Placental epithelial cell (primary cell): Measurements from ENCODE around the gene OR9Q2. TPM values are rescaled to one million over a fixed set of nuclear protein-coding genes. Genes with fewer than 3 reads are reported as not detected.

ENCODE experiments used
- total RNA-seq: library from RNA; depleted of rRNA; stranded (reverse); fragments of >200 nt; gene quantifications from 2 replicates; pipeline ENCODE4 v1.2.3, GENCODE V29; 2012

OR9Q2 gene, protein sequence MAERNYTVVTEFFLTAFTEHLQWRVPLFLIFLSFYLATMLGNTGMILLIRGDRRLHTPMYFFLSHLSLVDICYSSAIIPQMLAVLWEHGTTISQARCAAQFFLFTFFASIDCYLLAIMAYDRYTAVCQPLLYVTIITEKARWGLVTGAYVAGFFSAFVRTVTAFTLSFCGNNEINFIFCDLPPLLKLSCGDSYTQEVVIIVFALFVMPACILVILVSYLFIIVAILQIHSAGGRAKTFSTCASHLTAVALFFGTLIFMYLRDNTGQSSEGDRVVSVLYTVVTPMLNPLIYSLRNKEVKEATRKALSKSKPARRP
- total RNA-seq: not detected in 2 replicates

DNA sequence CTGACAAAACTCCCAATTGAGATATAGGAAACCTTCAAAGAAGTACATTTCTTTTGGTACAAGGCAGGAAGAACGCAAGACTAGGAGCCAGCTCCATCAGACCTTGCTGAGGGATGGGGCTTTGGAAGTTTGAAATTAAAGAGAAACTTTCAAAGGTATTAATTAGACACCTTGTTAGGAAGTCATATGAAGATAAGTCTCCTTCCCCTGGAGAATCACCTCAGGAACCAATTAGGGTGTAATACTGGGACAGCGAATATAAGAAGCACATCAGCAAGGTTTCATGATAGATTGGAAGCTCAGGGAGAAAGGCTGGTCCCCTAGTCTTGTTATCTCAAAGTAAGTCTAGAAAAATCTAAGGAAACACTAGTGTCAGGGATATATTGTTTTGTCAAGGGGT is at the start of gene OR9Q2:
OR9Q2 (plus strand) TSS at position 301 of the 400 bp plus-strand sequence. CDS start 1,421 bp downstream, outside the sequence.

DNA sequence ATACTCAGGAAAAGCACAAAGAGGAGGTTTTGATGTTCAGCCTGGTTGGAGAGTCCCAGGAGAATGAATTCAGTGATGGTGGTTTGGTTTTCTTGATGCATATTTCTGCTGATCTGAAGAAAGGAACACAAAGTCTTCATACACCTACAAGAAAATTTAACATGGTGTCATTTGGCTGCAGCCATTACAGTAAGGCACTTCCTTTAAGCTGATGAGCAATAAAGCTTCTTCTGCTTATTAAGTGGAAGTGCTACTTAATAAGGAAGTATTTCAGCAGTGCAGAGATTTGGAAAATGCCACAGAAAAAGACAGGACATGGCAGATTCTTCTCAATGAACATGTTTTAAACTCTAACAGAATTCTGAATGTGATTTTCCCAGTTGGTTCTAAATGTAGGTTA is 15.2 kb downstream of the OR9Q2 start, which contains the start of gene OR1S2:
OR1S2 (minus strand) TSS at position 101 of the 400 bp plus-strand sequence; CDS start at position 101, 0 bp downstream.

DNA sequence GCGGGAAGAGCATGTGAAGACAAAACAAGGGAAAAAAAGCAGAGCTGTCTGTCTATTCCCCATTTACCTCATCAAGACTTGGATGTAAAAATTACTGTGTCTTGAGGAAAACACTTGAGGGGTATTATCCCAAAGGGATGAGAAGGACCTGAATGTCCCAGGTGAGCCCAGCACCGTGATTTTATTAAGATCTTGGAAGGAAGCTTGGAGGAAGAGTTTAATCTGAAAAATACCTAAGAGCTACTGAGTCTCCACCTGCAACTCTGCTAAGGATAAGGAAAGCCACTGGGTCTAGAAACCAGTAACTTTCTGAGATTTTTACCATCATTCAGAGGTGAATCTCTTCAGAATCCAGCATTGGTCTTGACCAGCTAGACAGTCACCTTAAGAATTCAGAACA is 23.6 kb downstream of the OR9Q2 start, which contains the start of gene OR1S1:
OR1S1 (plus strand) TSS at position 301 of the 400 bp plus-strand sequence.

Other genes starting within 250 kb of the OR9Q2 start
- gene OR9Q1, start 165.2 kb upstream of the OR9Q2 start, total RNA-seq: not detected in 2 replicates
- gene OR6Q1, start 158.1 kb upstream of the OR9Q2 start, total RNA-seq: not detected in 2 replicates
- not detected in 2 replicates for gene OR9I1, start 63.5 kb upstream of the OR9Q2 start, total RNA-seq
- not detected in 2 replicates for gene OR1S2, start 15.1 kb downstream of the OR9Q2 start, total RNA-seq
- gene OR1S1, start 23.6 kb downstream of the OR9Q2 start, total RNA-seq: not detected in 2 replicates
- gene OR10Q1, start 39.8 kb downstream of the OR9Q2 start, total RNA-seq: not detected in 2 replicates
- gene OR10W1, start 79.2 kb downstream of the OR9Q2 start, total RNA-seq: not detected in 2 replicates
- gene OR5B17, start 170.0 kb downstream of the OR9Q2 start, total RNA-seq: not detected in 2 replicates
- gene OR5B3, start 217.8 kb downstream of the OR9Q2 start, total RNA-seq: not detected in 2 replicates
- gene OR5B2, start 239.1 kb downstream of the OR9Q2 start, total RNA-seq: not detected in 2 replicates